Fibroblast of lung (primary cell): ENCODE results near the gene BAZ1B. TPM values are rescaled to one million over a fixed set of nuclear protein-coding genes. Genes with fewer than 3 reads are reported as not detected.
"Not testable (repeated sequence)": the region's sequence is repeated elsewhere in the genome, so short reads cannot be mapped to it uniquely, and the experiment has no call there.

Source experiments
- DNase-seq, 2 donors: peaks; one replicate each; pipeline versions ENCODE4 v3.0.0 to v3.0.0-alpha.2; 2010; ENCODE audit warnings: low read depth in 2 of 2
- H2AFZ ChIP-seq: 2 replicates; pipeline ENCODE4 v1.5.1; 2012; ENCODE audit warnings: low read length, control low read depth, inconsistent platforms
- H3K27ac ChIP-seq: 2 replicates; pipeline ENCODE4 v1.5.1; 2011; ENCODE audit warnings: low read length, control low read depth; ENCODE audit not compliant: insufficient read depth
- H3K27me3 ChIP-seq: 2 replicates; pipeline ENCODE4 v1.5.1; 2011; ENCODE audit warnings: mild to moderate bottlenecking, low read length; ENCODE audit not compliant: control insufficient read depth, insufficient read depth
- H3K36me3 ChIP-seq: 2 replicates; pipeline ENCODE4 v1.5.1; 2011; ENCODE audit warnings: low read length; ENCODE audit not compliant: control insufficient read depth, insufficient read depth
- H3K4me1 ChIP-seq: 2 replicates; pipeline ENCODE4 v1.5.1; 2011; ENCODE audit warnings: low read length; ENCODE audit not compliant: control insufficient read depth, insufficient read depth; ENCODE audit errors: extremely low read depth
- H3K4me2 ChIP-seq: 2 replicates; pipeline ENCODE4 v1.5.1; 2011; ENCODE audit warnings: low read length, control low read depth; ENCODE audit not compliant: insufficient read depth; ENCODE audit errors: extremely low read depth
- H3K4me3 ChIP-seq, 4 experiments: fragments of 200-600 bp in 1 of 4; sonication (generic) in 1 of 4; replicated peaks in 1 of 4; 2 replicates each; pipeline ENCODE4 v1.5.1; 2011 to 2016; ENCODE audit warnings: low read length in 4 of 4, low read depth in 3 of 4, mild to moderate bottlenecking in 3 of 4, control low read depth in 2 of 4, inconsistent platforms in 1 of 4, mixed read lengths in 1 of 4; ENCODE audit not compliant: insufficient read depth in 1 of 4; ENCODE audit errors: control extremely low read depth in 1 of 4
- H3K79me2 ChIP-seq: 2 replicates; pipeline ENCODE4 v1.5.1; 2012; ENCODE audit warnings: mild to moderate bottlenecking, low read length, inconsistent platforms; ENCODE audit not compliant: control insufficient read depth, insufficient read depth
- H3K9ac ChIP-seq: 2 replicates; pipeline ENCODE4 v1.5.1; 2011; ENCODE audit warnings: mild to moderate bottlenecking, low read length, control low read depth; ENCODE audit not compliant: insufficient read depth
- H3K9me3 ChIP-seq: 2 replicates; pipeline ENCODE4 v1.5.1; 2012; ENCODE audit warnings: low read depth, low read length; ENCODE audit not compliant: control insufficient read depth, insufficient read depth
- H4K20me1 ChIP-seq: 2 replicates; pipeline ENCODE4 v1.5.1; 2011; ENCODE audit warnings: low read length; ENCODE audit not compliant: control insufficient read depth, insufficient read depth; ENCODE audit errors: extremely low read depth
- CTCF ChIP-seq, 2 donors: IDR thresholded peaks in 1 of 2; conservative IDR thresholded peaks in 1 of 2; 1 replicate in 1 of 2; 2 replicates in 1 of 2; pipeline ENCODE4 v1.5.1; 2011 to 2012; ENCODE audit warnings: low read length in 2 of 2, control low read depth in 1 of 2, inconsistent platforms in 1 of 2, low read depth in 1 of 2, mild to moderate bottlenecking in 1 of 2
- EZH2 ChIP-seq: IDR thresholded peaks from 2 replicates; pipeline ENCODE4 v1.5.1; 2012; ENCODE audit warnings: low read length, control low read depth, mild to moderate bottlenecking; ENCODE audit errors: missing control alignments
- polyA plus RNA-seq, 2 donors: library from polyadenylated mRNA; depleted of rRNA in 1 of 2; stranded (reverse) in 1 of 2; unstranded in 1 of 2; fragments of >200 nt; gene quantifications; 2 replicates each; pipeline ENCODE4 v1.2.1, GENCODE V29; 2011 to 2012; ENCODE audit warnings: missing spikeins in 1 of 2
- total RNA-seq: library from RNA; depleted of rRNA; stranded (reverse); fragments of >200 nt; gene quantifications from 2 replicates; pipeline ENCODE4 v1.2.1, GENCODE V29; 2014

Gene BAZ1B
- total and polyA plus RNA-seq, 2 donors (not counting 1 experiment from before 2014, with no cell fraction given): 30.5 to 68.9 TPM

GRCh38 chr7:73433924-73434700, 88.0 kb downstream of the BAZ1B start:
- TF ChIP-seq CTCF (conservative IDR thresholded peaks at IDR 0.05 in 1 of 2, IDR thresholded peaks at IDR 0.05 in 1 of 2; ENCODE audit: low read depth in 1 of 2, low read length in 2 of 2) (no peak), EZH2 (no peak)
- Histone ChIP-seq H3K4me2 (no peak overlapping the region), H3K9ac (no peak overlapping the region), H3K36me3 (peaks cover 1% of the 10 kb centered on the region), H3K27ac (no peak overlapping the region), H3K9me3 (no peaks in the 10 kb centered on the region), H4K20me1 (no peaks in the 10 kb centered on the region), H2AFZ (no peak overlapping the region), H3K4me3 (peak overlapping the region in 1 of 4 experiments; percentile 45), H3K79me2 (no peaks in the 10 kb centered on the region), H3K27me3 (no peaks in the 10 kb centered on the region), H3K4me1 (no peaks in the 10 kb centered on the region)
- DNase-seq: no peak

GRCh38 chr7:73432676-73433075, 89.4 kb downstream of the BAZ1B start:
- no peak overlapping the region for H3K4me2 ChIP-seq
- H3K9ac ChIP-seq: no peak overlapping the region
- H2AFZ ChIP-seq: no peak overlapping the region
- no peaks in the 10 kb centered on the region for H3K9me3 ChIP-seq
- no peaks in the 10 kb centered on the region for H4K20me1 ChIP-seq
- no peaks in the 10 kb centered on the region for H3K4me1 ChIP-seq
- no peak overlapping the region for H3K27ac ChIP-seq
- H3K36me3 ChIP-seq: no peaks in the 10 kb centered on the region
- DNase-seq: no peak
- TF ChIP-seq CTCF (conservative IDR thresholded peaks at IDR 0.05 in 1 of 2, IDR thresholded peaks at IDR 0.05 in 1 of 2; ENCODE audit: low read depth in 1 of 2, low read length in 2 of 2): no peak
- TF ChIP-seq EZH2: no peak
- H3K4me3 ChIP-seq: no peak overlapping the region
- H3K79me2 ChIP-seq: no peaks in the 10 kb centered on the region
- H3K27me3 ChIP-seq: no peaks in the 10 kb centered on the region

GRCh38 chr7:73431041-73431835, 90.9 kb downstream of the BAZ1B start:
- Histone ChIP-seq H3K9ac (no peak overlapping the region), H3K4me1 (no peaks in the 10 kb centered on the region), H3K27ac (no peak overlapping the region), H3K27me3 (no peaks in the 10 kb centered on the region), H3K36me3 (no peaks in the 10 kb centered on the region), H2AFZ (no peak overlapping the region), H3K4me2 (no peak overlapping the region), H3K9me3 (no peaks in the 10 kb centered on the region), H3K4me3 (no peak overlapping the region), H4K20me1 (no peaks in the 10 kb centered on the region), H3K79me2 (no peaks in the 10 kb centered on the region)
- no peak for DNase-seq
- TF ChIP-seq EZH2: no peak
- no peak for TF ChIP-seq CTCF (conservative IDR thresholded peaks at IDR 0.05 in 1 of 2, IDR thresholded peaks at IDR 0.05 in 1 of 2; ENCODE audit: low read depth in 1 of 2, low read length in 2 of 2)

GRCh38 chr7:73430540-73430939, 91.6 kb downstream of the BAZ1B start:
- H3K4me2 ChIP-seq, H3K9me3 ChIP-seq, DNase-seq, H2AFZ ChIP-seq, H3K4me3 ChIP-seq, H3K27ac ChIP-seq, H4K20me1 ChIP-seq, H3K4me1 ChIP-seq, H3K9ac ChIP-seq, H3K79me2 ChIP-seq, H3K27me3 ChIP-seq, H3K36me3 ChIP-seq: not testable (repeated sequence)
